Uterus (tissue), 2 donors: ENCODE results near the gene LYST.

Experiments used
- POLR2A ChIP-seq, 2 donors: fragments of 450-650 bp; IDR thresholded peaks; one replicate each; pipeline ENCODE4 v1.6.1; 2016; ENCODE audit warnings: antibody characterized with exemption in 2 of 2, mild to moderate bottlenecking in 1 of 2, moderate library complexity in 1 of 2
- TF ChIP-seq, protein P1 (sequence below), 4 experiments: fragments of 200-600 bp in 2 of 4; fragments of 450-650 bp in 2 of 4; sonication (generic) in 2 of 4; IDR thresholded peaks; one replicate each; pipeline ENCODE4 v1.5.1; 2016 to 2019; ENCODE audit warnings: antibody characterized with exemption in 4 of 4, mild to moderate bottlenecking in 2 of 4, moderate library complexity in 1 of 4

DNA sequence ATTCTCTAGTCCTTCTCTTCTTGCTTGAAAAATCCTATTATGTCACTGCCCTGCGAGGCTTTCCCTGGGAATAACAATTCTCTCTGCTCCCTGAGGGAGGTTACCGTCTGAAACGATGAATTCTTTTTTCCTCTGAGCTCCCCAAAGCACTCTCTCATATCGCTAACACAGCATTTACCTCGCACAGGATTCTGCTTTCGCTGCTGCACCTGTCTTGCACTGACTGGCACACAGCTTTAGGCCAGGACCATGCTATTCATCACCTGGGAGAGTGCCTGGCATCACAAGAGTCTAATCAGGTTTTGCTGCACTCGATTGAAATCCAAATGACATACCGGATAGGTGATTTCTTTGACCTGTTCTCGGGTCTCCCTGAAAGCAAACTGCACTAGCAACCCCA lies 164.3 kb downstream of the LYST start:
- TF ChIP-seq, protein P1, sequence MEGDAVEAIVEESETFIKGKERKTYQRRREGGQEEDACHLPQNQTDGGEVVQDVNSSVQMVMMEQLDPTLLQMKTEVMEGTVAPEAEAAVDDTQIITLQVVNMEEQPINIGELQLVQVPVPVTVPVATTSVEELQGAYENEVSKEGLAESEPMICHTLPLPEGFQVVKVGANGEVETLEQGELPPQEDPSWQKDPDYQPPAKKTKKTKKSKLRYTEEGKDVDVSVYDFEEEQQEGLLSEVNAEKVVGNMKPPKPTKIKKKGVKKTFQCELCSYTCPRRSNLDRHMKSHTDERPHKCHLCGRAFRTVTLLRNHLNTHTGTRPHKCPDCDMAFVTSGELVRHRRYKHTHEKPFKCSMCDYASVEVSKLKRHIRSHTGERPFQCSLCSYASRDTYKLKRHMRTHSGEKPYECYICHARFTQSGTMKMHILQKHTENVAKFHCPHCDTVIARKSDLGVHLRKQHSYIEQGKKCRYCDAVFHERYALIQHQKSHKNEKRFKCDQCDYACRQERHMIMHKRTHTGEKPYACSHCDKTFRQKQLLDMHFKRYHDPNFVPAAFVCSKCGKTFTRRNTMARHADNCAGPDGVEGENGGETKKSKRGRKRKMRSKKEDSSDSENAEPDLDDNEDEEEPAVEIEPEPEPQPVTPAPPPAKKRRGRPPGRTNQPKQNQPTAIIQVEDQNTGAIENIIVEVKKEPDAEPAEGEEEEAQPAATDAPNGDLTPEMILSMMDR (IDR thresholded peaks at IDR 0.05), result no peak
- TF ChIP-seq POLR2A (IDR thresholded peaks at IDR 0.05), result no peak
